WTC11 (cell line): ENCODE results near the gene NLRP5.

Source experiments
- FOXJ3 ChIP-seq: sonication (generic); formaldehyde crosslinking; IDR thresholded peaks from 2 replicates; pipeline ENCODE4 v1.9.0; 2021; ENCODE audit warnings: missing genetic modification reagents, mild to moderate bottlenecking, borderline replicate concordance
- NFE2L1 ChIP-seq: sonication (generic); formaldehyde crosslinking; IDR thresholded peaks from 2 replicates; pipeline ENCODE4 v1.8.1; 2023; ENCODE audit warnings: missing genetic modification reagents
- NFYB ChIP-seq: sonication (generic); formaldehyde crosslinking; conservative IDR thresholded peaks from 2 replicates; pipeline ENCODE4 v1.8.0; 2022; ENCODE audit warnings: low read depth, missing genetic modification reagents
- NR2C2 ChIP-seq: sonication (generic); formaldehyde crosslinking; IDR thresholded peaks from 2 replicates; pipeline ENCODE4 v1.8.0; 2022; ENCODE audit warnings: mild to moderate bottlenecking, missing genetic modification reagents
- RELA ChIP-seq: sonication (generic); formaldehyde crosslinking; IDR thresholded peaks from 2 replicates; pipeline ENCODE4 v1.8.1; 2022; ENCODE audit warnings: missing genetic modification reagents, mild to moderate bottlenecking, borderline replicate concordance
- SP1 ChIP-seq: sonication (generic); formaldehyde crosslinking; conservative IDR thresholded peaks from 2 replicates; pipeline ENCODE4 v1.8.1; 2022; ENCODE audit warnings: missing genetic modification reagents
- TCF7 ChIP-seq: sonication (generic); formaldehyde crosslinking; IDR thresholded peaks from 2 replicates; pipeline ENCODE4 v1.8.0; 2022; ENCODE audit warnings: mild to moderate bottlenecking, low read depth, missing genetic modification reagents, moderate library complexity
- USF1 ChIP-seq: sonication (generic); formaldehyde crosslinking; IDR thresholded peaks from 2 replicates; pipeline ENCODE4 v1.8.0; 2022; ENCODE audit warnings: mild to moderate bottlenecking, missing genetic modification reagents
- TF ChIP-seq, protein P1 (sequence below): fragments of 200-600 bp; IDR thresholded peaks from 2 replicates; pipeline ENCODE4 v1.8.0; 2022; ENCODE audit warnings: antibody characterized with exemption
- TF ChIP-seq, protein P2 (sequence below): sonication (generic); formaldehyde crosslinking; IDR thresholded peaks from 2 replicates; pipeline ENCODE4 v1.8.0; 2023; ENCODE audit warnings: missing genetic modification reagents, mild to moderate bottlenecking, borderline replicate concordance
- TF ChIP-seq, protein P3 (sequence below): sonication (generic); formaldehyde crosslinking; conservative IDR thresholded peaks from 2 replicates; pipeline ENCODE4 v1.8.1; 2022; ENCODE audit warnings: mild to moderate bottlenecking, missing genetic modification reagents
- TF ChIP-seq, protein P4 (sequence below): sonication (generic); formaldehyde crosslinking; IDR thresholded peaks from 2 replicates; pipeline ENCODE4 v1.8.0; 2023; ENCODE audit warnings: mild to moderate bottlenecking, missing genetic modification reagents
- TF ChIP-seq, protein P5 (sequence below): sonication (generic); formaldehyde crosslinking; IDR thresholded peaks from 2 replicates; pipeline ENCODE4 v1.8.0; 2022; ENCODE audit warnings: mild to moderate bottlenecking, missing genetic modification reagents
- TF ChIP-seq, protein P6 (sequence below): fragments of 250-450 bp; sonication (Bioruptor Pico); IDR thresholded peaks from 2 replicates; pipeline ENCODE4 v1.9.0; 2021; ENCODE audit warnings: mild to moderate bottlenecking

- TF ChIP-seq, protein P1, sequence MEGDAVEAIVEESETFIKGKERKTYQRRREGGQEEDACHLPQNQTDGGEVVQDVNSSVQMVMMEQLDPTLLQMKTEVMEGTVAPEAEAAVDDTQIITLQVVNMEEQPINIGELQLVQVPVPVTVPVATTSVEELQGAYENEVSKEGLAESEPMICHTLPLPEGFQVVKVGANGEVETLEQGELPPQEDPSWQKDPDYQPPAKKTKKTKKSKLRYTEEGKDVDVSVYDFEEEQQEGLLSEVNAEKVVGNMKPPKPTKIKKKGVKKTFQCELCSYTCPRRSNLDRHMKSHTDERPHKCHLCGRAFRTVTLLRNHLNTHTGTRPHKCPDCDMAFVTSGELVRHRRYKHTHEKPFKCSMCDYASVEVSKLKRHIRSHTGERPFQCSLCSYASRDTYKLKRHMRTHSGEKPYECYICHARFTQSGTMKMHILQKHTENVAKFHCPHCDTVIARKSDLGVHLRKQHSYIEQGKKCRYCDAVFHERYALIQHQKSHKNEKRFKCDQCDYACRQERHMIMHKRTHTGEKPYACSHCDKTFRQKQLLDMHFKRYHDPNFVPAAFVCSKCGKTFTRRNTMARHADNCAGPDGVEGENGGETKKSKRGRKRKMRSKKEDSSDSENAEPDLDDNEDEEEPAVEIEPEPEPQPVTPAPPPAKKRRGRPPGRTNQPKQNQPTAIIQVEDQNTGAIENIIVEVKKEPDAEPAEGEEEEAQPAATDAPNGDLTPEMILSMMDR: no peak
- TF ChIP-seq USF1 (CRISPR knock-in tag): no peak
- no peak for TF ChIP-seq TCF7 (CRISPR knock-in tag)
- TF ChIP-seq SP1: no peak
- no peak for TF ChIP-seq FOXJ3 (CRISPR knock-in tag)
- no peak for TF ChIP-seq NR2C2 (CRISPR knock-in tag)
- no peak for TF ChIP-seq NFYB (CRISPR knock-in tag)
- TF ChIP-seq, protein P2, sequence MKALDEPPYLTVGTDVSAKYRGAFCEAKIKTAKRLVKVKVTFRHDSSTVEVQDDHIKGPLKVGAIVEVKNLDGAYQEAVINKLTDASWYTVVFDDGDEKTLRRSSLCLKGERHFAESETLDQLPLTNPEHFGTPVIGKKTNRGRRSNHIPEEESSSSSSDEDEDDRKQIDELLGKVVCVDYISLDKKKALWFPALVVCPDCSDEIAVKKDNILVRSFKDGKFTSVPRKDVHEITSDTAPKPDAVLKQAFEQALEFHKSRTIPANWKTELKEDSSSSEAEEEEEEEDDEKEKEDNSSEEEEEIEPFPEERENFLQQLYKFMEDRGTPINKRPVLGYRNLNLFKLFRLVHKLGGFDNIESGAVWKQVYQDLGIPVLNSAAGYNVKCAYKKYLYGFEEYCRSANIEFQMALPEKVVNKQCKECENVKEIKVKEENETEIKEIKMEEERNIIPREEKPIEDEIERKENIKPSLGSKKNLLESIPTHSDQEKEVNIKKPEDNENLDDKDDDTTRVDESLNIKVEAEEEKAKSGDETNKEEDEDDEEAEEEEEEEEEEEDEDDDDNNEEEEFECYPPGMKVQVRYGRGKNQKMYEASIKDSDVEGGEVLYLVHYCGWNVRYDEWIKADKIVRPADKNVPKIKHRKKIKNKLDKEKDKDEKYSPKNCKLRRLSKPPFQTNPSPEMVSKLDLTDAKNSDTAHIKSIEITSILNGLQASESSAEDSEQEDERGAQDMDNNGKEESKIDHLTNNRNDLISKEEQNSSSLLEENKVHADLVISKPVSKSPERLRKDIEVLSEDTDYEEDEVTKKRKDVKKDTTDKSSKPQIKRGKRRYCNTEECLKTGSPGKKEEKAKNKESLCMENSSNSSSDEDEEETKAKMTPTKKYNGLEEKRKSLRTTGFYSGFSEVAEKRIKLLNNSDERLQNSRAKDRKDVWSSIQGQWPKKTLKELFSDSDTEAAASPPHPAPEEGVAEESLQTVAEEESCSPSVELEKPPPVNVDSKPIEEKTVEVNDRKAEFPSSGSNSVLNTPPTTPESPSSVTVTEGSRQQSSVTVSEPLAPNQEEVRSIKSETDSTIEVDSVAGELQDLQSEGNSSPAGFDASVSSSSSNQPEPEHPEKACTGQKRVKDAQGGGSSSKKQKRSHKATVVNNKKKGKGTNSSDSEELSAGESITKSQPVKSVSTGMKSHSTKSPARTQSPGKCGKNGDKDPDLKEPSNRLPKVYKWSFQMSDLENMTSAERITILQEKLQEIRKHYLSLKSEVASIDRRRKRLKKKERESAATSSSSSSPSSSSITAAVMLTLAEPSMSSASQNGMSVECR: no peak
- TF ChIP-seq, protein P3, sequence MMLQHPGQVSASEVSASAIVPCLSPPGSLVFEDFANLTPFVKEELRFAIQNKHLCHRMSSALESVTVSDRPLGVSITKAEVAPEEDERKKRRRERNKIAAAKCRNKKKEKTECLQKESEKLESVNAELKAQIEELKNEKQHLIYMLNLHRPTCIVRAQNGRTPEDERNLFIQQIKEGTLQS: no peak
- TF ChIP-seq, protein P4, sequence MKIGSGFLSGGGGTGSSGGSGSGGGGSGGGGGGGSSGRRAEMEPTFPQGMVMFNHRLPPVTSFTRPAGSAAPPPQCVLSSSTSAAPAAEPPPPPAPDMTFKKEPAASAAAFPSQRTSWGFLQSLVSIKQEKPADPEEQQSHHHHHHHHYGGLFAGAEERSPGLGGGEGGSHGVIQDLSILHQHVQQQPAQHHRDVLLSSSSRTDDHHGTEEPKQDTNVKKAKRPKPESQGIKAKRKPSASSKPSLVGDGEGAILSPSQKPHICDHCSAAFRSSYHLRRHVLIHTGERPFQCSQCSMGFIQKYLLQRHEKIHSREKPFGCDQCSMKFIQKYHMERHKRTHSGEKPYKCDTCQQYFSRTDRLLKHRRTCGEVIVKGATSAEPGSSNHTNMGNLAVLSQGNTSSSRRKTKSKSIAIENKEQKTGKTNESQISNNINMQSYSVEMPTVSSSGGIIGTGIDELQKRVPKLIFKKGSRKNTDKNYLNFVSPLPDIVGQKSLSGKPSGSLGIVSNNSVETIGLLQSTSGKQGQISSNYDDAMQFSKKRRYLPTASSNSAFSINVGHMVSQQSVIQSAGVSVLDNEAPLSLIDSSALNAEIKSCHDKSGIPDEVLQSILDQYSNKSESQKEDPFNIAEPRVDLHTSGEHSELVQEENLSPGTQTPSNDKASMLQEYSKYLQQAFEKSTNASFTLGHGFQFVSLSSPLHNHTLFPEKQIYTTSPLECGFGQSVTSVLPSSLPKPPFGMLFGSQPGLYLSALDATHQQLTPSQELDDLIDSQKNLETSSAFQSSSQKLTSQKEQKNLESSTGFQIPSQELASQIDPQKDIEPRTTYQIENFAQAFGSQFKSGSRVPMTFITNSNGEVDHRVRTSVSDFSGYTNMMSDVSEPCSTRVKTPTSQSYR: no peak
- TF ChIP-seq RELA: no peak
- TF ChIP-seq, protein P5, sequence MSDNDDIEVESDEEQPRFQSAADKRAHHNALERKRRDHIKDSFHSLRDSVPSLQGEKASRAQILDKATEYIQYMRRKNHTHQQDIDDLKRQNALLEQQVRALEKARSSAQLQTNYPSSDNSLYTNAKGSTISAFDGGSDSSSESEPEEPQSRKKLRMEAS (CRISPR knock-in tag): no peak
- no peak for TF ChIP-seq NFE2L1 (CRISPR knock-in tag)
- TF ChIP-seq, protein P6, sequence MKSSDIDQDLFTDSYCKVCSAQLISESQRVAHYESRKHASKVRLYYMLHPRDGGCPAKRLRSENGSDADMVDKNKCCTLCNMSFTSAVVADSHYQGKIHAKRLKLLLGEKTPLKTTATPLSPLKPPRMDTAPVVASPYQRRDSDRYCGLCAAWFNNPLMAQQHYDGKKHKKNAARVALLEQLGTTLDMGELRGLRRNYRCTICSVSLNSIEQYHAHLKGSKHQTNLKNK (CRISPR knock-in tag): no peak
These were observed 40.2 kb downstream of the NLRP5 start for GRCh38 chr19:56026769-56027168.
